Lower lobe of right lung (tissue), 2 donors: ENCODE data around the gene CEACAM6. TPM values are rescaled to one million over a fixed set of nuclear protein-coding genes. Genes with fewer than 3 reads are reported as not detected.

ENCODE experiments used
- ATAC-seq, 2 donors: fragments of 200-7000 bp; cut with Tn5 transposase; one replicate each; pipeline ENCODE4 v1.9.1; 2020 to 2022; ENCODE audit warnings: mild to moderate bottlenecking in 2 of 2, moderate library complexity in 2 of 2
- DNase-seq: peaks from one replicate; pipeline ENCODE4 v3.0.0-alpha.2; 2020
- H3K27ac ChIP-seq: fragments of 200-600 bp; one replicate; pipeline ENCODE4 v1.8.0; 2022
- H3K27me3 ChIP-seq: fragments of 200-600 bp; one replicate; pipeline ENCODE4 v1.8.0; 2022; ENCODE audit warnings: low read depth
- H3K36me3 ChIP-seq: fragments of 200-600 bp; one replicate; pipeline ENCODE4 v1.8.0; 2022; ENCODE audit warnings: mild to moderate bottlenecking
- H3K4me1 ChIP-seq: fragments of 200-600 bp; one replicate; pipeline ENCODE4 v1.8.0; 2022
- H3K4me3 ChIP-seq: fragments of 200-600 bp; one replicate; pipeline ENCODE4 v1.8.0; 2022; ENCODE audit warnings: mild to moderate bottlenecking
- H3K9me3 ChIP-seq: fragments of 200-600 bp; one replicate; pipeline ENCODE4 v1.8.0; 2022
- CTCF ChIP-seq: fragments of 200-600 bp; IDR thresholded peaks from one replicate; pipeline ENCODE4 v1.8.0; 2022; ENCODE audit warnings: antibody characterized with exemption, mild to moderate bottlenecking
- intact Hi-C: fragments of 100-400 bp; cut with DNase I; formaldehyde crosslinking; loops from one replicate; pipeline ENCODE4 v1.11.0; 2022
- total RNA-seq: library from RNA; stranded (reverse); fragmentation: NEBNext Ultra II Directional; extraction: Animal tissue kit (Norgen Biotek cat#: 25700); gene quantifications from one replicate; pipeline ENCODE4 v1.2.1, GENCODE V29; 2021
- donor health status: DM: no; HTN: yes; CAD: no; lungs with severe emphysema.

The CEACAM6 gene
- total RNA-seq, 1 donor from 2014 or later, result 369 TPM

DNA sequence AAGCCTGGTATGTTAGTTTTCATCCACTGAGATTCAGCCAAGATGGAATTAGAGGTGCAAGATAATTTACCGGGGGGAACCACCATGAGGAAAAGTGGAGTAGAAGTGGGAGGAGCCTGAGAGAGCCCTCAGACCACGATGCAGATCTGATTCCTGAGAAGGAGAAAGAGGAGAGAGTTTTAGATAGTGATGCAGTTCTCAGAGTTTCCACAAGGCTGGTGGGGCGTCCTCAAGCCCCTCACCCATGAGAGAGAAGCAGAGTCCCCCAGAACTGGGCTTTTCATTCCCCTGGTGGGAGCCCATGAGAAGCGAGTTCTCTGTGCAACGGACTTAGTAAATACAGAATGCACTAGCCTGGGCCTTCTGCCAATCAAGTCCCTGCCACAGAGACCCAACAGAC lies 28.8 kb upstream of the CEACAM6 start:
- Histone ChIP-seq H3K4me3 (no peak overlapping the region), H3K9me3 (no peaks in the 10 kb centered on the region), H3K4me1 (no peaks in the 10 kb centered on the region), H3K36me3 (no peaks in the 10 kb centered on the region), H3K27ac (no peak overlapping the region), H3K27me3 (no peaks in the 10 kb centered on the region)
- ATAC-seq, result no peak
- DNase-seq, result no peak
- TF ChIP-seq CTCF, result no peak
- intact Hi-C loops, result no loop called here

- ATAC-seq (no peak), DNase-seq (no peak)
- Histone ChIP-seq H3K36me3 (no peaks in the 10 kb centered on the region), H3K9me3 (no peaks in the 10 kb centered on the region), H3K4me1 (no peaks in the 10 kb centered on the region), H3K27ac (peak overlapping the region; percentile 18), H3K4me3 (no peak overlapping the region), H3K27me3 (peaks cover 3% of the 10 kb centered on the region)
- no peak for TF ChIP-seq CTCF
- intact Hi-C loops, result no loop called here
Observed at GRCh38 chr19:41734156-41734555, 21.2 kb upstream of the CEACAM6 start.

GRCh38 chr19:41734585-41734984 lies 20.7 kb upstream of the CEACAM6 start:
- H3K9me3 ChIP-seq, result no peaks in the 10 kb centered on the region
- H3K4me1 ChIP-seq, result no peaks in the 10 kb centered on the region
- DNase-seq (peak; percentile 64), ATAC-seq (peak; percentile 96 to 98)
- H3K36me3 ChIP-seq, result no peaks in the 10 kb centered on the region
- peak overlapping the region; percentile 39 for H3K27ac ChIP-seq
- H3K27me3 ChIP-seq, result peaks cover 5% of the 10 kb centered on the region
- H3K4me3 ChIP-seq, result no peak overlapping the region
- TF ChIP-seq CTCF, result no peak
- intact Hi-C loops, result no loop called here

DNA sequence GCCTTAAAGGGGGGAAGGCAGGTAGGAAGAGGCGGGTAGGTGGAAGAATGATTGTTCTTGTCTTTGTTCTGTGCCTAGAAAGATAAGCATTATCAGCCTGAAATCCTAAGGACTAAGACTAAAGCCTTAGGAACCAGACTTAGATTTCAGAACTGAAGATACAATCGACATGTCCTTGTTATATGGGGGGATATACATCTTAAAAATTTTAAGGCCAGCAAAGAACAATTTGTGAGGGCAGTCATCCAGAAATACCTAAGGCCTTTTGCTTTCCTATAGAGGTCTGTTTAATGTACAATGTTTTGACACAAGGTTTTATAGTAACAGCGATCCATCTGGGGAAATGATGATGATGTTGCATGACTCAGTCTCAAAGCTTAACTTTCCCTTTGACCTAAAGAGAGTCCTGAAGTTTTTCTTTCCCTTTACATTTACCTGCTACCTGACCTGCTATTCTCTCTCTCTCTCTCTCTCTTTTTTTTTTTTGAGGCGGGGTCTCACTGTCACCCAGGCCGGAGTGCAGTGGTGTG lies 20.2 kb upstream of the CEACAM6 start:
- DNase-seq (no peak), ATAC-seq (peak; percentile 25 to 49)
- H3K4me3 ChIP-seq, result no peak overlapping the region
- intact Hi-C loops, result no loop called here
- H3K27ac ChIP-seq, result peak overlapping the region; percentile 39
- H3K9me3 ChIP-seq, result no peaks in the 10 kb centered on the region
- no peak for TF ChIP-seq CTCF
- no peaks in the 10 kb centered on the region for H3K36me3 ChIP-seq
- H3K4me1 ChIP-seq, result no peaks in the 10 kb centered on the region
- H3K27me3 ChIP-seq, result peaks cover 5% of the 10 kb centered on the region

DNA sequence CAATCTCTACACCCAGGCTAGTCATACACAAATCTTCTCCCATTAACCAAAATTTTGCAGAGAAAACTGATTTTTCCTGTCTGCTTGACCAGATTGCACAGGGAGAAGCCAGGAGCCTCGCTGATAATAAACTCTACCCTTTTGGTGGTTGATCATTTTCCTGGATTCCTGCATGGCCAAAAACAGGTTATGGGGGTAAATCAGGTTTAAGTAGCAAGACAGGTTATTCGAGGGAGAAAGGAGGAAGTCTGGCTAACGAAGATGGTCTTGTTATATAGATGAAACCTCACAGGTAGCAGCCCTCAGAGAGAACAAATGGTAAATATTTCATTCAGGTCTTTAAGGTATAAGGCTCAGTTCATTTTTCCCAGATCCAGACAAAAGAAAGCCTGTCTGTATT lies 16.0 kb upstream of the CEACAM6 start:
- Histone ChIP-seq H3K4me3 (no peak overlapping the region), H3K27ac (no peak overlapping the region), H3K27me3 (peaks cover 5% of the 10 kb centered on the region), H3K4me1 (no peaks in the 10 kb centered on the region), H3K36me3 (no peaks in the 10 kb centered on the region), H3K9me3 (no peaks in the 10 kb centered on the region)
- no peak for TF ChIP-seq CTCF
- ATAC-seq (no peak), DNase-seq (no peak)
- intact Hi-C loops, result no loop called here
